Measurements from ENCODE around the gene ZNF319.
A peak's percentile ranks its signal among the peaks of the same experiment; 100 is the strongest.

- peak in 1 of 2 donors; percentile 45 for TF ChIP-seq POLR2A (IDR thresholded peaks at IDR 0.05)
- TF ChIP-seq, protein P1, sequence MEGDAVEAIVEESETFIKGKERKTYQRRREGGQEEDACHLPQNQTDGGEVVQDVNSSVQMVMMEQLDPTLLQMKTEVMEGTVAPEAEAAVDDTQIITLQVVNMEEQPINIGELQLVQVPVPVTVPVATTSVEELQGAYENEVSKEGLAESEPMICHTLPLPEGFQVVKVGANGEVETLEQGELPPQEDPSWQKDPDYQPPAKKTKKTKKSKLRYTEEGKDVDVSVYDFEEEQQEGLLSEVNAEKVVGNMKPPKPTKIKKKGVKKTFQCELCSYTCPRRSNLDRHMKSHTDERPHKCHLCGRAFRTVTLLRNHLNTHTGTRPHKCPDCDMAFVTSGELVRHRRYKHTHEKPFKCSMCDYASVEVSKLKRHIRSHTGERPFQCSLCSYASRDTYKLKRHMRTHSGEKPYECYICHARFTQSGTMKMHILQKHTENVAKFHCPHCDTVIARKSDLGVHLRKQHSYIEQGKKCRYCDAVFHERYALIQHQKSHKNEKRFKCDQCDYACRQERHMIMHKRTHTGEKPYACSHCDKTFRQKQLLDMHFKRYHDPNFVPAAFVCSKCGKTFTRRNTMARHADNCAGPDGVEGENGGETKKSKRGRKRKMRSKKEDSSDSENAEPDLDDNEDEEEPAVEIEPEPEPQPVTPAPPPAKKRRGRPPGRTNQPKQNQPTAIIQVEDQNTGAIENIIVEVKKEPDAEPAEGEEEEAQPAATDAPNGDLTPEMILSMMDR (IDR thresholded peaks at IDR 0.05), result no peak
Observed at GRCh38 chr16:58032710-58033293, 32.3 kb upstream of the ZNF319 start.

All from thyroid gland (tissue), 4 donors.